Rectal smooth muscle tissue (tissue), 1 donor: ENCODE measurements around the gene TTC39B.
"Not testable (repeated sequence)": the region's sequence is repeated elsewhere in the genome, so short reads cannot be mapped to it uniquely, and the experiment has no call there.

Experiments used
- H3K27ac ChIP-seq: one replicate; pipeline ENCODE4 v1.7.0; 2013; ENCODE audit warnings: low read depth, low read length, inconsistent platforms
- H3K27me3 ChIP-seq: one replicate; pipeline ENCODE4 v1.7.0; 2013; ENCODE audit warnings: low read length; ENCODE audit not compliant: control insufficient read depth, insufficient read depth
- H3K36me3 ChIP-seq: one replicate; pipeline ENCODE4 v1.7.0; 2013; ENCODE audit warnings: low read length; ENCODE audit not compliant: control insufficient read depth, insufficient read depth
- H3K4me1 ChIP-seq: one replicate; pipeline ENCODE4 v1.7.0; 2013; ENCODE audit warnings: low read length; ENCODE audit not compliant: control insufficient read depth, insufficient read depth
- H3K4me3 ChIP-seq: one replicate; pipeline ENCODE4 v1.7.0; 2013; ENCODE audit warnings: low read length
- H3K9ac ChIP-seq: one replicate; pipeline ENCODE4 v1.7.0; 2013; ENCODE audit warnings: low read length

The TTC39B gene

DNA sequence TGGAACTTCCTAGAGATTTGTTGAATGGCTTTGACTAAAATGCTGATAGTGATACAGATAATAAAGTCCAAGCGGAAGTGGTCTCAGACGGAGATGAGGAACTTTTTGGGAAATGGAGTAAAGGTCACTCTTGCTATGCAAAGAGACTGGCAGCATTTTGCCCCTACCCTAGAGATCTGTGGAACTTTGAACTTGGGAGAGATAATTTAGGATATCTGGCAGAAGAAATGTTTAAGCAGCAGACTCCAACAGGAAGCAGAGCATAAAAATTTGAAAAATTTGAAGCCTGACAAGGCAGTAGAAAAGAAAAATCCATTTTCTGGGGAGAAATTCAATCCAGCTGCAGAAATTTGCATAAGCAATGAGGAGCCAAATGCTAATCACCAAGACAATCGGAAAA, 15.7 kb upstream of the TTC39B start:
- not testable (repeated sequence) for H3K4me1 ChIP-seq, H3K9ac ChIP-seq, H3K4me3 ChIP-seq, H3K36me3 ChIP-seq, H3K27me3 ChIP-seq, H3K27ac ChIP-seq

DNA sequence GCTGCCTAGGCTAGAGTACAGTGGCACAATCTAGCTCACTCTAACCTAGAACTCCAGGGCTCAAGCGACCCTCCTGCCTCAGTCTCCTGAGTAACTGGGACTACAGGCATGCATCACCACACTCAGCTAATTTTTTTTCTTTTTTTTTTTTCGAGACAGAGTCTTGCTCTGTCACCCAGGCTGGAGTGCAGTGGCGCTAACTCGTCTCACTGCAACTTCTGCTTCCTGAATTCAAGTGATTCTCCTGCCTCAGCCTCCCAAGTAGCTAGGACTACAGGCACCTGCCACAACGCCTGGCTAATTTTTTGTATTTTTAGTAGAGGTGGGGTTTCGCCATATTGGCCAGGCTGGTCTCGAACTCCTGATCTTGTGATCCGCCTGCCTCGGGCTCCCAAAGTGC, 12.6 kb upstream of the TTC39B start:
- not testable (repeated sequence) for H3K27ac ChIP-seq, H3K4me3 ChIP-seq, H3K36me3 ChIP-seq, H3K4me1 ChIP-seq, H3K27me3 ChIP-seq, H3K9ac ChIP-seq

DNA sequence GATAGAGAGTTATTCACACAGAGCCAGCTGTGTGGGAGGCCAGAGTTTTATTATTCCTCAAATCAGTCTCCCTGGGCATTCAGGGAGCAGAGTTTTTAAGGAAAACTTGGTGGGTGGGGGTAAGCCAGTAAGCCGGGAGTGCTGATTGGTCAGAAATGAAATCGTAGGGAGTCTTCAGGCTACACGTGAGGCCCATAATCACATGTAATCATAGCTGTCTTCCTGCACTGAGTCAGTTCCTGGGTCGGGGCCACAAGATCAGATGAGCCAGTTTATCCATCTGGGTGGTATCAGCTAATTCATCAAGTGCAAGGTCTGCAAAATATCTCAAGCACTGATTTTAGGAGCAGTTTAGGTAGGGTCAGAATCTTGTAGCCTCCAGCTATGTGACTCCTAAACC, 10.8 kb upstream of the TTC39B start:
- H3K9ac ChIP-seq: no peak overlapping the region
- H3K27me3 ChIP-seq: no peaks in the 10 kb centered on the region
- no peak overlapping the region for H3K27ac ChIP-seq
- no peaks in the 10 kb centered on the region for H3K36me3 ChIP-seq
- H3K4me1 ChIP-seq: no peaks in the 10 kb centered on the region
- H3K4me3 ChIP-seq: no peak overlapping the region

DNA sequence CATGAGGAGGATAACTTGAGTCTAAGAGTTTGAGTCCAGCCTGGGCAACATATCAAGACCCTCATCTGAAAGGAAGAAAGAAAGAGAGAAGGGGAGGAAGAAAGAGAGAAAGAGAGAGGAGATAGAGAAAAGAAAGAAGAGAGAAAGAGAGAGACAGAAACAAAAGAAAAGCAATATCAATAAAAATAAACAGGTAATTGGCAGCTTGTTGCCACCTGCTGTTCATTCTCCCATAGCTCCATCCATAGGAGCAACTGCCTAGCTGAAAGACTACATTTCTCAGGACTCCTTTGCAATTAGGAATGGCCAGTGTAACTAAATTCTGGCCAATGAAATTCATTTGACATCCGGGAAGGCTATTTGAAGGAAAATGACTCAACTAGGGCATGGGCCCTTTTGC, 4.6 kb upstream of the TTC39B start:
- no peak overlapping the region for H3K27ac ChIP-seq
- H3K36me3 ChIP-seq: no peaks in the 10 kb centered on the region
- no peaks in the 10 kb centered on the region for H3K4me1 ChIP-seq
- no peak overlapping the region for H3K9ac ChIP-seq
- H3K27me3 ChIP-seq: no peaks in the 10 kb centered on the region
- H3K4me3 ChIP-seq: no peak overlapping the region

DNA sequence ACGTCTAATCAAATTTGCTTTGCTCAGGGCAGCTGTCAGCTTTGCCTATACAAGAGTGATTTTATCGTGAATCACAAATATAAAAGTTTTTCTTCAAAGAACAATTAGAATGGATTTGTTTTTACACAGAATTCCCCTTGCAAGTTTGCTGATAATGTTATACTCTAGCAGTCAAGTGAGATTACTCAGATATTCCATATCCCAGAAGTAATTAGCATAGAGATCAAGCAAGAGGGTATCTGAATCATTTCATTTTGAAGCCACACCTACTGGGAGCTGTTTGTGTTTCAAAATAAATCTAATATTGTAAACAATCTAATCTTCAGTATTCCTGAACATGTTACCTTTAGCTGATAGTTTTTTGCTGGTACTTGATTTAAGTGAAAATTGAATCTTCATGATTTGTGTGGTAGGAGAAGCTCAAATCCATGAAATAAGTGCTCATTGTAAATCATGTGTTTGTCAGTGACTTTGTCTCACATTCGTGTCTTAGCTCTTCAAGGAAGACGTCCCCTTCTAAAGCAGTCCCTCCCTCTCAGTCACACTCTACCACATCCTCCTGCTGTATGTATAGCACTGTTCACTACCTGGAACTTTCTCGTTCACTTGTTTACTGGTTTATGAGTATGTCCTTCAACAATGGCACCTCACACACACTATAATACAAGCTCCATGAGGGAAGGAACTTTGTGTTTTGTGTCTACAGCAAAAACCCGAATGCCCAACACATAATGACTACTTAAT, 3.3 kb upstream of the TTC39B start:
- peaks cover 2% of the 10 kb centered on the region for H3K4me1 ChIP-seq
- no peak overlapping the region for H3K9ac ChIP-seq
- no peaks in the 10 kb centered on the region for H3K36me3 ChIP-seq
- H3K27me3 ChIP-seq: no peaks in the 10 kb centered on the region
- no peak overlapping the region for H3K27ac ChIP-seq
- no peak overlapping the region for H3K4me3 ChIP-seq

DNA sequence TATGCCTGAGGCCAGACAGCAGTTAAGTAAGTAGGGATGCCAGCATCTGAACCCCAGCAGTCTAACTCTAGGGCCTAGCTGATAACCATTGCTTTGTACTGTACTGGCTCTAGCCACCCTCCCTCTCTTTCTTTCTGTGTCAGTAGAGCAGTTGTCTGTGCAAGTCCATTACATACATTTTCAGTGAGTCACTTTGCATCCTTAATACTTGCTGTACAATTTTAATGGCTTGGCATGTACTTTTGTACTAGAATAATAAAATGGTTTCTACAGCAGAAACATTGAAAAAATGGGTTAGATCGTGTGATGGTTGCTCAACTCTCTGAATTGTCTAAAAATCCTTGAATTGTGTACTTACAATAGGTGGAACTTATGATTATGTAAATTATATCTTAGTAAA, 1.5 kb upstream of the TTC39B start:
- Histone ChIP-seq H3K27me3 (no peaks in the 10 kb centered on the region), H3K36me3 (no peaks in the 10 kb centered on the region), H3K4me1 (peaks cover 2% of the 10 kb centered on the region), H3K27ac (no peak overlapping the region), H3K4me3 (no peak overlapping the region), H3K9ac (no peak overlapping the region)

DNA sequence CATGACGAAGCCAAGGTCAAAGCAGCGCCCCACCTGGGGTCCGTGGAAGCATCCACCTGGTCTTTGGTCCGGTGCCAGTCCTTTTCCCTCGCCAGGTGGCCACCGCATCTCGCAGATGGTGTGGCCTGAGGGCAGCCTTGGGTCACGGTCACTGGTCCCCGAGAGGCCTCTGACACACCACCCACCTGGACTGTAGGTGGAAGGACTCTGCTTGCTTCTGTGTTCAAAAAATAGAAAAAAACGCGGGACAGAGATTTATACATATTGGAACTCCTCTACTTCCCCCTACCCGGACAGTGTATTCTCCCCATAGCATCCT, 466 bp upstream of the TTC39B start:
- Histone ChIP-seq H3K27me3 (no peaks in the 10 kb centered on the region), H3K36me3 (no peaks in the 10 kb centered on the region), H3K9ac (peak overlapping the region; percentile 24), H3K4me1 (peaks cover 2% of the 10 kb centered on the region), H3K4me3 (peak overlapping the region; percentile 98), H3K27ac (peak overlapping the region; percentile 29)

DNA sequence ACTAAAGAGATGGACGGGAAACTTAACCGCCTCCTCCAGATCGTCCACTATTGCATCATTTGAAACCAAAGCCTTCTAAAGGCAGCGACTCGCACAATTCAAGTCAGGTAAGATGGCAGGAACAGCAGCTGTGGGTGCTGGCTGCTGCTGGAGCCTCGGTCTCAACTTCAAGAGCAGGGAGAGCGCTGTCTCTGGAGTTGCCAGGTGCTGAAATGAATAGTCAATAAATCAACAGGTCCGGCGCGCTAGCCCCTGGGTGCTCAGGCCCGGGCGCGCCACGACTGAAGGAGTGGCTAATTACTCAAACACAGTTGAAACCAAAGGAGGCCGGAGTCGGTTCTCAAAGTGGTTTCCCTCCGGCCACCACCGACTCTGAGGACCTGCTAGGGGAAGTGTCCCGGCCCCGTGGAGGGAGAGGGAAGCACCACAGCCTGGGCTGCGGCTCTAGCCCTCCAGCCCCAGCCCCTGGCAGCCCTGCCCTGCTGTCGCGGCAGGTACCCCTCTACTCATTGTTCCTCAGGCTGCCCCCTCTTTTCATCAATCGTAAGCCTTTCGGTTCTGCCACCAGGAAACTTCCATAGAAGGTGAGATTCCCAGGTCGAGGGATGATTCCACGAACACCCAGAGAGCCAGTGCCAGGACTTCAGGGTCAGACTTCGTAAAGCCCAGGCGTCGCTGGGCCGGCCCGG, 804 bp downstream of the TTC39B start:
- H3K9ac ChIP-seq: peak overlapping the region; percentile 97
- peak overlapping the region; percentile 98 for H3K4me3 ChIP-seq
- peak overlapping the region; percentile 92 for H3K27ac ChIP-seq

DNA sequence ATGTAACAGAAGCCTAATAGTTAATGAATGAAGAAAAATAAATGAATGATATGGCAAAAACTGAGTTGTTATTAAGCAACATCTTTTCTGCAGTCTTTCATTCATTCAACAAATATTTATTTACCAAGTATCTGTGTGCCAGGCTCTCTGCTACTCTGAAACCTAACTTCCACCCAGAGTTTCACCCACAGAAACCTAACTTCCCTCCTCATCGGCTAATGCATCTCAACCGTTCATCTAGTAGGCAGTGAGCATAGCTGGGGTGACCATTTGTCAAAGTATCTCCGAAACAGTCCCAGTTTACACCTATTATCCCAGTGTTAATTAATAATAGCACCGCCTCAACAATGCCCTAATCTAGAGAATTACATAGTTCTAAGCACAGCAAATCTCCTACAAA, 1.5 kb downstream of the TTC39B start:
- Histone ChIP-seq H3K4me1 (peaks cover 2% of the 10 kb centered on the region), H3K9ac (no peak overlapping the region), H3K36me3 (no peaks in the 10 kb centered on the region)

More for the DNA sequence above, 804 bp downstream of the TTC39B start:
- Histone ChIP-seq H3K4me1 (peaks cover 2% of the 10 kb centered on the region), H3K36me3 (no peaks in the 10 kb centered on the region), H3K27me3 (no peaks in the 10 kb centered on the region)

DNA sequence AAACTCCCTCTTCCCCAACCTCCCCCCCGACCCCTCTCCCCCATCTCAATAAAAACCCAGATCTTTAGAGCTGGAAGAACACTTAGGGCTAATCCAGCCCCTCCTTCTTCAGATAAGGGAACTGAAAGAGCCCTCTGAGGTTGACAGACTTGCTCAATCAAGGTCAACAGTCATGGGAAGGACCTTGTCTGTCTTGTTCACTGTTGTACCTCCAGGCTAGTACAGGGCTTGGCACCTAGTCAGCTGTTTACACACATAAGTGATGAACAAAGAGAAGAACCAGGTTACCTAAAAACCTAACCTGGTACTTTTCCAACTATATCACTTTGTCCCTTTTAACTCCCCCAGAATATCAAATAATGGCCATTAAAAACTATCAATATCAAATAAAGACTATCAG, 2.4 kb downstream of the TTC39B start:
- Histone ChIP-seq H3K27me3 (no peaks in the 10 kb centered on the region), H3K36me3 (no peaks in the 10 kb centered on the region), H3K27ac (no peak overlapping the region), H3K4me1 (peaks cover 2% of the 10 kb centered on the region), H3K9ac (no peak overlapping the region), H3K4me3 (no peak overlapping the region)

More for the DNA sequence above, 1.5 kb downstream of the TTC39B start:
- H3K27me3 ChIP-seq: no peaks in the 10 kb centered on the region
- H3K4me3 ChIP-seq: peak overlapping the region; percentile 98
- H3K27ac ChIP-seq: peak overlapping the region; percentile 92

DNA sequence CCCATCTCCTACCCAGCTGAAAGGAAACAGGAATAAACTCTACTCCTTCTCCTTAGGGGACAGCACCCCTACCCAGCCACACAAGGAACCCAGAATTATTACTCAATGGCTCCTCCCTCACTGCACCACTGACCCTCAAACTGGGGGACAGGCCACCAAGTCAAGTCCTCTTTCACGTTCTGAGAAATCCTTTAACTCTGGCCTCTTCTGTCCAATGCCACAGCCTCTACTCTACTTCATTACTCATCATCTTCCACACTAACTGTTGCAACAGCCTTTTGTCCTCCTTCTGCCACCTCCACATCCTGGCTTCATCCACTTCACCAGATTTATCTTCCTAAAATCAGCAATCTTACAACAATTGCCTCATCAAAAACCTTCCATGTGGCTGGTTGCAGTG, 6.8 kb downstream of the TTC39B start:
- Histone ChIP-seq H3K27me3 (no peaks in the 10 kb centered on the region), H3K36me3 (no peaks in the 10 kb centered on the region), H3K4me3 (no peak overlapping the region), H3K4me1 (peaks cover 6% of the 10 kb centered on the region), H3K27ac (no peak overlapping the region), H3K9ac (no peak overlapping the region)

DNA sequence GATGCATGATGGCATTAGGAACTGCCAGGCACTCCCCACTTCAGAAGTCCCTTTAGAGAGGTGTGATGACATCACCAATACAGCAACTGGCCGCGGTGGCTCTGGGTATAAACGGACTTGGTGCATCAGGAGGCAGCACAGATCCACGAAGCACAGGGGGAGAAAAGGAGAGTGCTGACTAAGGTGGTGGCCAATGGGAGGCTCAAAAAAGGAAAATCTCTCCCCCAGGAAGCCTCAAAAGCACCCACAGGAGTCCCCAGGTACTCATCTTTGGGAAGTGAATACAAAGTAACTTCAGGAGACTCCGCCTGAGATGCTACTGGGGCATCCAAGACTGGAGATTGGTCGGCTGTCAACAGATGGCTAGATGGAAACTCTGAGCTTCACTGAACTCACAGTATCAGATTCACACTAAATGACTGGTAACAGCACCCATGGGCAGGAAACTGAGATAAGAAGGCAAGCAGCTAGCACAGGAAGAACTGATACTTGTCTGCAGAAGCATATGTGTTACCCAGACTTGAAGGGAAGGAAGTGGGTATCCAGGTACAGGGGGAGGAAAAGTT, 7.6 kb downstream of the TTC39B start:
- Histone ChIP-seq H3K36me3 (no peaks in the 10 kb centered on the region), H3K27me3 (no peaks in the 10 kb centered on the region), H3K4me3 (no peak overlapping the region), H3K27ac (no peak overlapping the region), H3K9ac (no peak overlapping the region), H3K4me1 (peaks cover 11% of the 10 kb centered on the region)

DNA sequence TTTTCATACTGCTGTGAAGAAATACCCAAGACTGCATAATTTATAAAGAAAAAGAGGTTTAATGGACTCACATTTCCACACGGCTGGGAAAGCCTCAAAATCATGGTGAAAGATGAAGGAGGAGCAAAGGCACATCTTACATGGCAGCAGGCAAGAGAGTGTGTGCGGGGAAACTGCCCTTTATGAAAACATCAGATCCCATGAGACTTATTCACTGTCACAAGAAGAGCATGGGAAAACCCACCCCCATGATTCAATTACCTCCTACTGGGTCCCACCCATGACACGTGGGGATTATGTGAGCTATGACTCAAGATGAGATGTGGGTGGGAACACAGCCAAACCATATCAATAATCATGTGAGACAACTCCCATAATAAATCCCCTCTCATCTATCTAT, 8.7 kb downstream of the TTC39B start:
- Histone ChIP-seq H3K4me3 (no peak overlapping the region), H3K27ac (no peak overlapping the region), H3K4me1 (peaks cover 16% of the 10 kb centered on the region), H3K9ac (no peak overlapping the region), H3K36me3 (no peaks in the 10 kb centered on the region), H3K27me3 (no peaks in the 10 kb centered on the region)
